Measurements from ENCODE around the gene OCLN. TPM values are rescaled to one million over a fixed set of nuclear protein-coding genes. Genes with fewer than 3 reads are reported as not detected.
"Not testable (repeated sequence)": the region's sequence is repeated elsewhere in the genome, so short reads cannot be mapped to it uniquely, and the experiment has no call there.

Gene OCLN
- total and polyA plus RNA-seq, 9 of the 15 experiments (the other 6 are each of a cell fraction or from before 2014, with no cell fraction given) = 0.05 to 0.29 (median 0.15) TPM

DNA sequence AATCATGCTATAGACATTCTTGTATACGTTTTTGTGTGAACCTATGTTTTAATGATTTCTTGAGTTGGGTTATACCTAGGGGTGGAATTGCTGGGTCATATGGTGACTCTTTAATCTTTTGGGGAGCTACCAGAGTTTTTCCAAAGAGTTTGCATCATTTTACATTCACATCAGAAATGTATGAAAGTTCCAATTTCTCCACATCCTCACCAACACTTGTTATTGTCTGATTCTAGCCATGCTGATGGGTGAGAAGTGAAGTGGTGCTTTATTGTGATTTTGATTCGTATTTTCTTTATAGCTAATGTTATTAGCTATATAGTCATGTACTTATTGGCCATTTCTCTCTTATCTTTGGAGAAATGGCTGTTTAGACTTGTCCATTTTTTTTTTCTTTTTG is 18.1 kb downstream of the OCLN start (continued):
- TF ChIP-seq ZZZ3 (IDR thresholded peaks at IDR 0.05) (no peak), RFX5 (IDR thresholded peaks at IDR 0.05; ENCODE audit: low read depth, low read length) (no peak), TCFL5 (CRISPR knock-in tag; conservative IDR thresholded peaks at IDR 0.05) (no peak), NFYB (IDR thresholded peaks at IDR 0.05; ENCODE audit: extremely low read depth, insufficient read length) (no peak)
- TF ChIP-seq, protein P1, sequence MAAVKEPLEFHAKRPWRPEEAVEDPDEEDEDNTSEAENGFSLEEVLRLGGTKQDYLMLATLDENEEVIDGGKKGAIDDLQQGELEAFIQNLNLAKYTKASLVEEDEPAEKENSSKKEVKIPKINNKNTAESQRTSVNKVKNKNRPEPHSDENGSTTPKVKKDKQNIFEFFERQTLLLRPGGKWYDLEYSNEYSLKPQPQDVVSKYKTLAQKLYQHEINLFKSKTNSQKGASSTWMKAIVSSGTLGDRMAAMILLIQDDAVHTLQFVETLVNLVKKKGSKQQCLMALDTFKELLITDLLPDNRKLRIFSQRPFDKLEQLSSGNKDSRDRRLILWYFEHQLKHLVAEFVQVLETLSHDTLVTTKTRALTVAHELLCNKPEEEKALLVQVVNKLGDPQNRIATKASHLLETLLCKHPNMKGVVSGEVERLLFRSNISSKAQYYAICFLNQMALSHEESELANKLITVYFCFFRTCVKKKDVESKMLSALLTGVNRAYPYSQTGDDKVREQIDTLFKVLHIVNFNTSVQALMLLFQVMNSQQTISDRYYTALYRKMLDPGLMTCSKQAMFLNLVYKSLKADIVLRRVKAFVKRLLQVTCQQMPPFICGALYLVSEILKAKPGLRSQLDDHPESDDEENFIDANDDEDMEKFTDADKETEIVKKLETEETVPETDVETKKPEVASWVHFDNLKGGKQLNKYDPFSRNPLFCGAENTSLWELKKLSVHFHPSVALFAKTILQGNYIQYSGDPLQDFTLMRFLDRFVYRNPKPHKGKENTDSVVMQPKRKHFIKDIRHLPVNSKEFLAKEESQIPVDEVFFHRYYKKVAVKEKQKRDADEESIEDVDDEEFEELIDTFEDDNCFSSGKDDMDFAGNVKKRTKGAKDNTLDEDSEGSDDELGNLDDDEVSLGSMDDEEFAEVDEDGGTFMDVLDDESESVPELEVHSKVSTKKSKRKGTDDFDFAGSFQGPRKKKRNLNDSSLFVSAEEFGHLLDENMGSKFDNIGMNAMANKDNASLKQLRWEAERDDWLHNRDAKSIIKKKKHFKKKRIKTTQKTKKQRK (IDR thresholded peaks at IDR 0.05; ENCODE audit: borderline replicate concordance, low read depth, low read length) = no peak

DNA sequence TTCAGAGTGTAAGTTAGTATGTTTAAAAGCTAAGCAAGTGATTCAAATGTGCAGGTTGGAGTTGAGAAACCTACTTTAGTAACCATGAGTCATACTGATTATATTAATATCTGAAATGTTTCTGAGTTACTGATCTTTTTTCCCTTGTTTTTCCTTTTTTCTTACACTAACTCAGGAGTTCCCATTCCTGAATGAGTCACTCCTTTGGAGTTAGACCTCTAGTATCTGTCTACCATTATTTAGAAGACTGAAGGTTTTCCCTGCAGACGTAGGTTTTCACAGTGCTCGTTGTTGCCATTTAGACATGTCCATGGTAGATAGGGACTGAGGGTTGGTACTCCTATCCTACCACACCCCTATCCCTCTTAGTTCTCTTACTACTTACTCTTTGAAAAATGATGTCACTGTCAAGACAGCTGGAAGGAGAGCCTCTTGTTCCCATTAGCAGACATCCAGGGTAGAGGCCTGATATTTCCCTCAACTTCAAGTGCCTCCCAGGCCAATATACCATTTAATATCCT is 20.2 kb downstream of the OCLN start:
- no peak for FAIRE-seq
- Histone ChIP-seq H3K79me2 (ENCODE audit: control insufficient read depth, insufficient read depth, low read length) (no peaks in the 10 kb centered on the region), H4K20me1 (replicated peaks; ENCODE audit: control insufficient read depth, insufficient read depth, low read length) (no peaks in the 10 kb centered on the region), H3K9me1 (ENCODE audit: control insufficient read depth, insufficient read depth, low read length) (peaks cover 3% of the 10 kb centered on the region), H3K4me2 (ENCODE audit: insufficient read depth, low read length) (no peak overlapping the region), H3K27me3 (ENCODE audit: control insufficient read depth in 2 of 2, insufficient read depth in 2 of 2, low read length in 2 of 2) (peaks cover 3 to 5% of the 10 kb centered on the region in 2 experiments; a peak in 2 of 5 replicates), H3K4me3 (no peak overlapping the region), H3K9me3 (replicated peaks; ENCODE audit: control insufficient read depth, insufficient read depth, low read depth, low read length) (no peaks in the 10 kb centered on the region), H3K27ac (ENCODE audit: extremely low read depth, low read depth, low read length) (no peak overlapping the region), H3K4me1 (replicated peaks in 1 of 2; ENCODE audit: control insufficient read depth in 2 of 2, insufficient read depth in 2 of 2, low read length in 2 of 2) (peaks cover 0 to 5% of the 10 kb centered on the region in 2 experiments; a peak in 2 of 5 replicates), H3K36me3 (ENCODE audit: control insufficient read depth, insufficient read depth, low read length) (no peaks in the 10 kb centered on the region), H2AFZ (ENCODE audit: low read depth, low read length) (no peak overlapping the region), H3K9ac (ENCODE audit: insufficient read depth in 1 of 2, low read depth in 2 of 2, low read length in 2 of 2) (no peak overlapping the region)
- 18% methylated on average over 2 of the region's 2 CpGs for WGBS (ENCODE audit: insufficient coverage, low coverage, missing lambda C conversion rate)
- intact Hi-C loops (cut with micrococcal nuclease) (no loop called here), in situ Hi-C loops (cut with MboI) (no loop called here)
- ChIA-PET POLR2A (interaction anchor here (1.7 kb wide), 1 partner anchor 11 kb away, joined by 6 read pairs; no protein-coding TSS in a partner anchor), CTCF (ENCODE audit: low intra/inter-chr PET ratio) (no interaction called here)
- TF ChIP-seq, protein P2, sequence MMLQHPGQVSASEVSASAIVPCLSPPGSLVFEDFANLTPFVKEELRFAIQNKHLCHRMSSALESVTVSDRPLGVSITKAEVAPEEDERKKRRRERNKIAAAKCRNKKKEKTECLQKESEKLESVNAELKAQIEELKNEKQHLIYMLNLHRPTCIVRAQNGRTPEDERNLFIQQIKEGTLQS (IDR thresholded peaks at IDR 0.05) = 0 out of 2 replicates have a peak, but pooled peaks have one; percentile 17
- TF ChIP-seq, protein P2 (CRISPR knock-in tag; conservative IDR thresholded peaks at IDR 0.05) = no peak
- TF ChIP-seq FOSL1 (tag; conservative IDR thresholded peaks at IDR 0.05) = 0 out of 2 replicates have a peak, but pooled peaks have one; percentile 24
- TF ChIP-seq CBX5 (IDR thresholded peaks at IDR 0.05; ENCODE audit: borderline replicate concordance, low read depth) = no peak
- ATAC-seq = no peak
- BruUV-seq (replicated peaks) = no TSS peak
- DNase-seq (ENCODE audit: extremely low read depth in 1 of 4, low spot score in 3 of 4) = no peak

- H3K4me2 ChIP-seq (ENCODE audit: insufficient read depth, low read length); H3K9ac ChIP-seq (ENCODE audit: insufficient read depth in 1 of 2, low read depth in 2 of 2, low read length in 2 of 2); H3K27ac ChIP-seq (ENCODE audit: extremely low read depth, low read depth, low read length); BruUV-seq (replicated peaks); FAIRE-seq; CTCF ChIA-PET (ENCODE audit: low intra/inter-chr PET ratio); H3K4me1 ChIP-seq (replicated peaks in 1 of 2; ENCODE audit: control insufficient read depth in 2 of 2, insufficient read depth in 2 of 2, low read length in 2 of 2); H2AFZ ChIP-seq (ENCODE audit: low read depth, low read length); in situ Hi-C loops (cut with MboI); H3K9me3 ChIP-seq (replicated peaks; ENCODE audit: control insufficient read depth, insufficient read depth, low read depth, low read length); DNase-seq (ENCODE audit: extremely low read depth in 1 of 4, low spot score in 3 of 4); H3K4me3 ChIP-seq; POLR2A ChIA-PET; H3K9me1 ChIP-seq (ENCODE audit: control insufficient read depth, insufficient read depth, low read length); H4K20me1 ChIP-seq (replicated peaks; ENCODE audit: control insufficient read depth, insufficient read depth, low read length); H3K36me3 ChIP-seq (ENCODE audit: control insufficient read depth, insufficient read depth, low read length); H3K79me2 ChIP-seq (ENCODE audit: control insufficient read depth, insufficient read depth, low read length); intact Hi-C loops (cut with micrococcal nuclease); ATAC-seq: not testable (repeated sequence)
- 48% methylated on average over 5 of the region's 30 CpGs for WGBS (ENCODE audit: insufficient coverage, low coverage, missing lambda C conversion rate)
- peaks cover 3 to 12% of the 10 kb centered on the region in 2 experiments; a peak in 3 of 5 replicates for H3K27me3 ChIP-seq (ENCODE audit: control insufficient read depth in 2 of 2, insufficient read depth in 2 of 2, low read length in 2 of 2)
Observed at GRCh38 chr5:69515570-69515969, 23.0 kb downstream of the OCLN start.

All from K562 (cell line).